Measurements from ENCODE around the gene ZFHX3. TPM values are rescaled to one million over a fixed set of nuclear protein-coding genes. Genes with fewer than 3 reads are reported as not detected.

The ZFHX3 gene
- total and polyA plus RNA-seq, 2 donors from 2014 or later = 2.3 to 29.3 TPM

DNA sequence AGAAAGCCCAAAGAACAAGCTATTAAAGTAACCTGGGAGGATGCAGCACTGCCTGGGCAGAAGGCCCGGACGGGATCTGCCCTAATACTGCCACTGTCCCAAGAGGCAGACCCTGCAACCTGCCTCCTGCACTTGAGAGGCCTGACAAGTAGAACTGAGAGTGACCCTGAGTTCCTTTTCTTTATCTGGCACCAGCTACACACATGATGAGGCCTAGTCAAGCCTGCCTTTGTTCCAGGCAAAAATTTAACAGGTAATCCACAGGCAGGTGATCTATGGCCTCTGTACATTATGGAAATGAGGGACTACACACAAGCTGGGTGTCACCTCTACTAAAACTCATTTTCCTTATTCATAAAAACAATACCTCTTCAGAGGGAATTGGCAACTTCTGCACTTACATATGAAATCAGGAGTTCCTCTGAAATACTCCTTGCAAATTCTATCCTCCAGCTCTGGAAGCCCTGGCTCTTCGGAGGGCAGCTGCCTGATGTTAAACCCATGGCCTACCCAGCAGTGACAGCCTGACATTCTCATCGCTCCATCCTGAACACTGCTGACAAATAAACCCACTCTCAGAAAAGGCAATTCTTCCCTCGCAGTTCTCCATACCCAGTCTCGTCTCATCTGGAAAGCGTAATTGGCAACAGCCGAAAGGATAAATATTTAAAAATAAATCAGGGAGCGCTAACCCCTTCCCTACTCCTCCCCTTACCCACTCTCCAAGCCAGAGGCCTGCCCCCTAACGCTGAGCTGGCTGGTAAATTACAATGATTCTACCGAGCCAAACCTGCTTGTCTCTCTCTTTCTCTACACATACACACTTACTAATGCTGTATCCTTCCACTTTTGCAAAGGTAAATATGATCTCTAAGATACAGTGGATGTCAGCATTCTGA, 2.5 kb upstream of the ZFHX3 start:
- Histone ChIP-seq H3K27me3 (ENCODE audit: control insufficient read depth, insufficient read depth, low read length) (no peaks in the 10 kb centered on the region), H3K4me3 (ENCODE audit: low read length in 3 of 3) (no peak overlapping the region), H3K27ac (ENCODE audit: low read depth in 2 of 2, low read length in 2 of 2) (peak overlapping the region in 1 of 2 donors; percentile 45), H3K9me3 (ENCODE audit: control insufficient read depth in 2 of 3, insufficient read depth in 1 of 3, low read length in 3 of 3) (no peaks in the 10 kb centered on the region), H3K4me1 (ENCODE audit: control insufficient read depth in 2 of 3, insufficient read depth in 2 of 3, low read depth in 1 of 3, low read length in 3 of 3) (peaks cover 9 to 25% (median 19%) of the 10 kb centered on the region in 3 donors), H3K36me3 (ENCODE audit: control insufficient read depth in 2 of 3, insufficient read depth in 3 of 3, low read length in 3 of 3) (no peaks in the 10 kb centered on the region), H3K9ac (ENCODE audit: low read length in 3 of 3) (peak overlapping the region in 1 of 3 donors; percentile 12)
- no peak for FAIRE-seq
- DNase-seq = no peak
- TF ChIP-seq, protein P1, sequence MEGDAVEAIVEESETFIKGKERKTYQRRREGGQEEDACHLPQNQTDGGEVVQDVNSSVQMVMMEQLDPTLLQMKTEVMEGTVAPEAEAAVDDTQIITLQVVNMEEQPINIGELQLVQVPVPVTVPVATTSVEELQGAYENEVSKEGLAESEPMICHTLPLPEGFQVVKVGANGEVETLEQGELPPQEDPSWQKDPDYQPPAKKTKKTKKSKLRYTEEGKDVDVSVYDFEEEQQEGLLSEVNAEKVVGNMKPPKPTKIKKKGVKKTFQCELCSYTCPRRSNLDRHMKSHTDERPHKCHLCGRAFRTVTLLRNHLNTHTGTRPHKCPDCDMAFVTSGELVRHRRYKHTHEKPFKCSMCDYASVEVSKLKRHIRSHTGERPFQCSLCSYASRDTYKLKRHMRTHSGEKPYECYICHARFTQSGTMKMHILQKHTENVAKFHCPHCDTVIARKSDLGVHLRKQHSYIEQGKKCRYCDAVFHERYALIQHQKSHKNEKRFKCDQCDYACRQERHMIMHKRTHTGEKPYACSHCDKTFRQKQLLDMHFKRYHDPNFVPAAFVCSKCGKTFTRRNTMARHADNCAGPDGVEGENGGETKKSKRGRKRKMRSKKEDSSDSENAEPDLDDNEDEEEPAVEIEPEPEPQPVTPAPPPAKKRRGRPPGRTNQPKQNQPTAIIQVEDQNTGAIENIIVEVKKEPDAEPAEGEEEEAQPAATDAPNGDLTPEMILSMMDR (IDR thresholded peaks at IDR 0.05; ENCODE audit: borderline replicate concordance, extremely low read depth, insufficient read depth) = no peak
- intact Hi-C loops (cut with DNase I) = no loop called here

DNA sequence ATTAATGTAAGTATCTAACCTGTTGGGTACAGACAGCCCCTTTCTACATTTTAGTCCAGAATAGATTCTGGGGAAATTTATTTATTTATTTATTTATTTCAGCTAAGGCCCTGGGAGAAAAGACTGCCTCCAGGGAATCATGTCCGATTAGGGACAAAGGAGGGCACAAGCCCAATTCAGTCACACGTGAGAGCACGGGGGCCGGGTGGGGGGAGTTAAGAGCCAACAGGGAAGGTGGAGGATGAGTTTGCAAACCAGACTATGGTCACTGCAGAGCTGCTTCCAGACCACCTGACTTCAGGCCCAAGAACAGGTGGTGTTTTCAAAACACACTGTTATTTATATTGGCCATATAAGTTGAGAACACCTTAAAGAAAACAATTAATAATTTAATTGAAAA, 1.6 kb upstream of the ZFHX3 start:
- no peak overlapping the region for H3K27ac ChIP-seq (ENCODE audit: low read depth in 2 of 2, low read length in 2 of 2)
- FAIRE-seq = no peak
- no peak overlapping the region for H3K4me3 ChIP-seq (ENCODE audit: low read length in 3 of 3)
- no peak for DNase-seq
- H3K36me3 ChIP-seq (ENCODE audit: control insufficient read depth in 2 of 3, insufficient read depth in 3 of 3, low read length in 3 of 3) = no peaks in the 10 kb centered on the region
- H3K4me1 ChIP-seq (ENCODE audit: control insufficient read depth in 2 of 3, insufficient read depth in 2 of 3, low read depth in 1 of 3, low read length in 3 of 3) = peaks cover 9 to 19% (median 18%) of the 10 kb centered on the region in 3 donors
- no peaks in the 10 kb centered on the region for H3K9me3 ChIP-seq (ENCODE audit: control insufficient read depth in 2 of 3, insufficient read depth in 1 of 3, low read length in 3 of 3)
- H3K27me3 ChIP-seq (ENCODE audit: control insufficient read depth, insufficient read depth, low read length) = no peaks in the 10 kb centered on the region
- H3K9ac ChIP-seq (ENCODE audit: low read length in 3 of 3) = no peak overlapping the region
- TF ChIP-seq, protein P1 (IDR thresholded peaks at IDR 0.05; ENCODE audit: borderline replicate concordance, extremely low read depth, insufficient read depth) = no peak
- intact Hi-C loops (cut with DNase I) = no loop called here

DNA sequence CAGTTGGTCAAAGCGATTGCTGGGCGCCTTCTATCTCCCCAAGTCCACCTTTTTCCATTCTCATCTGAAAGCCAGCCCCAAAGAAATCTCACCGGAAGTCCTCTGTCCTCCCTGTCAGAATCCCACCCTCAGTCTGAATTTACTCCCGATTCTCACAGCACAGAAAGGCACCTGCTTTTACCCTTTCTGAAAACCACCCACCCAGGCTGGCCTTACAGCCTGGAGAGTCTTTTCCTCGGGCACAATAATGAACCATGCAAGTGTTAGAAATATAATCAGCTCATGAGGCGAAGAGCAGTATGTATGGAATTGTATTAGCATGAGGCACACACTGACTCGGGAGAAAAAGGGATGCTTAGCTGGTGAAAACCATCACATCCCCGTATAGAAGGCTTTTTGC, 1.2 kb upstream of the ZFHX3 start:
- H3K36me3 ChIP-seq (ENCODE audit: control insufficient read depth in 2 of 3, insufficient read depth in 3 of 3, low read length in 3 of 3) = no peaks in the 10 kb centered on the region
- peaks cover 9 to 19% (median 18%) of the 10 kb centered on the region in 3 donors for H3K4me1 ChIP-seq (ENCODE audit: control insufficient read depth in 2 of 3, insufficient read depth in 2 of 3, low read depth in 1 of 3, low read length in 3 of 3)
- H3K27me3 ChIP-seq (ENCODE audit: control insufficient read depth, insufficient read depth, low read length) = no peaks in the 10 kb centered on the region
- no peak overlapping the region for H3K4me3 ChIP-seq (ENCODE audit: low read length in 3 of 3)
- peak overlapping the region in 1 of 3 donors; percentile 59 for H3K9ac ChIP-seq (ENCODE audit: low read length in 3 of 3)
- FAIRE-seq (no peak), DNase-seq (peak in 1 of 5 donors; percentile 37)
- TF ChIP-seq, protein P1 (IDR thresholded peaks at IDR 0.05; ENCODE audit: borderline replicate concordance, extremely low read depth, insufficient read depth) = no peak
- intact Hi-C loops (cut with DNase I) = no loop called here
- peak overlapping the region in 1 of 2 donors; percentile 94 for H3K27ac ChIP-seq (ENCODE audit: low read depth in 2 of 2, low read length in 2 of 2)
- H3K9me3 ChIP-seq (ENCODE audit: control insufficient read depth in 2 of 3, insufficient read depth in 1 of 3, low read length in 3 of 3) = no peaks in the 10 kb centered on the region

All from kidney (tissue), 14 donors.